Glutamatergic neuron (in vitro differentiated cells): Measurements from ENCODE around the gene FBXO3. TPM values are rescaled to one million over a fixed set of nuclear protein-coding genes. Genes with fewer than 3 reads are reported as not detected.
A peak's percentile ranks its signal among the peaks of the same experiment; 100 is the strongest.
"Not testable (repeated sequence)": the region's sequence is repeated elsewhere in the genome, so short reads cannot be mapped to it uniquely, and the experiment has no call there.

Experiments used
- DNase-seq: peaks from one replicate; pipeline ENCODE4 v3.0.0; 2022
- H3K27ac Mint-ChIP-seq: one replicate; pipeline ENCODE4 v1.8.0; 2020; ENCODE audit warnings: mild to moderate bottlenecking, mixed read lengths, inconsistent platforms; ENCODE audit not compliant: unreplicated experiment
- H3K27me3 Mint-ChIP-seq: one replicate; pipeline ENCODE4 v1.8.0; 2020; ENCODE audit warnings: mild to moderate bottlenecking, moderate library complexity, mixed read lengths, inconsistent platforms; ENCODE audit not compliant: unreplicated experiment
- H3K36me3 Mint-ChIP-seq: one replicate; pipeline ENCODE4 v1.8.0; 2020; ENCODE audit warnings: mild to moderate bottlenecking, mixed read lengths, inconsistent platforms; ENCODE audit not compliant: unreplicated experiment
- H3K4me1 Mint-ChIP-seq: one replicate; pipeline ENCODE4 v1.8.0; 2020; ENCODE audit warnings: mild to moderate bottlenecking, low read depth, mixed read lengths, inconsistent platforms; ENCODE audit not compliant: unreplicated experiment
- H3K4me3 Mint-ChIP-seq: one replicate; pipeline ENCODE4 v1.8.0; 2020; ENCODE audit warnings: mild to moderate bottlenecking, mixed read lengths, inconsistent platforms; ENCODE audit not compliant: unreplicated experiment
- H3K9me3 Mint-ChIP-seq: one replicate; pipeline ENCODE4 v1.8.0; 2020; ENCODE audit warnings: mild to moderate bottlenecking, moderate library complexity, mixed read lengths, inconsistent platforms; ENCODE audit not compliant: unreplicated experiment
- CTCF ChIP-seq: fragments of 200-600 bp; sonication (generic); IDR thresholded peaks from one replicate; pipeline ENCODE4 v1.5.0; 2021; ENCODE audit not compliant: partially characterized antibody, unreplicated experiment
- total RNA-seq: library from RNA; stranded (reverse); fragmentation: NEBNext Ultra II Directional; extraction: Animal tissue kit (Norgen Biotek cat#: 25700); gene quantifications from one replicate; pipeline ENCODE4 v1.2.1, GENCODE V29; 2021; ENCODE audit not compliant: unreplicated experiment

The FBXO3 gene
- total RNA-seq, 1 donor from 2014 or later: 30.5 TPM

GRCh38 chr11:33802194-33802950, 28.1 kb upstream of the FBXO3 start:
- H3K4me3 Mint-ChIP-seq: peak overlapping the region; percentile 83
- H3K27ac Mint-ChIP-seq: no peak overlapping the region
- no peak for TF ChIP-seq CTCF
- DNase-seq: peak; percentile 76
- no peaks in the 10 kb centered on the region for H3K36me3 Mint-ChIP-seq
- no peaks in the 10 kb centered on the region for H3K9me3 Mint-ChIP-seq
- H3K4me1 Mint-ChIP-seq: peaks cover 4% of the 10 kb centered on the region
- H3K27me3 Mint-ChIP-seq: peaks cover 9% of the 10 kb centered on the region

DNA sequence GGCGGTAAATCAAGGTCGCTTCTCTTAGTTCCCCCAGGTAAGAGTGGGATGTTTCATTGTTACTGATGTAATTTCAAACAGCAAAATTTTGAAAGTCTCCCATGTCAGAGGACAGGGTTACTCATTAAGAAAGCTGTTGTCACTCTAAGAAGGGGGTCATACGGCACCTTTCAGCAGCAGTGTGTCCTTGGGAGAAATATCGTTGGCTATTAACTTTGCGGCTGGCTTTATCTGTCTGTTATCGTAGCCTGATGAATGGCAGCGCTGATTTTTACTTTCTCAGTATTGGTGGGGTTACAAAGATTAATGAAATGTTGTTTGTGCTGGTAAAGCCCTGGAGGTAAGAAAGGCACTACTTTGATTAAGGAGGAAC, 27.5 kb upstream of the FBXO3 start:
- peaks cover 9% of the 10 kb centered on the region for H3K27me3 Mint-ChIP-seq
- no peak overlapping the region for H3K27ac Mint-ChIP-seq
- TF ChIP-seq CTCF: no peak
- peak overlapping the region; percentile 83 for H3K4me3 Mint-ChIP-seq
- DNase-seq: no peak
- H3K9me3 Mint-ChIP-seq: no peaks in the 10 kb centered on the region
- H3K36me3 Mint-ChIP-seq: no peaks in the 10 kb centered on the region
- H3K4me1 Mint-ChIP-seq: peaks cover 4% of the 10 kb centered on the region

- Mint-ChIP-seq H3K4me3 (no peak overlapping the region), H3K27me3 (peaks cover 9% of the 10 kb centered on the region), H3K4me1 (peaks cover 4% of the 10 kb centered on the region), H3K9me3 (no peaks in the 10 kb centered on the region), H3K36me3 (no peaks in the 10 kb centered on the region), H3K27ac (no peak overlapping the region)
- no peak for TF ChIP-seq CTCF
- DNase-seq: no peak
Measured at GRCh38 chr11:33797879-33798278, 23.6 kb upstream of the FBXO3 start.

GRCh38 chr11:33790040-33790439, 15.7 kb upstream of the FBXO3 start:
- Mint-ChIP-seq H3K27ac (no peak overlapping the region), H3K27me3 (no peaks in the 10 kb centered on the region), H3K4me3 (no peak overlapping the region), H3K9me3 (peaks cover 3% of the 10 kb centered on the region), H3K36me3 (no peaks in the 10 kb centered on the region), H3K4me1 (no peaks in the 10 kb centered on the region)
- no peak for DNase-seq
- TF ChIP-seq CTCF: no peak

DNA sequence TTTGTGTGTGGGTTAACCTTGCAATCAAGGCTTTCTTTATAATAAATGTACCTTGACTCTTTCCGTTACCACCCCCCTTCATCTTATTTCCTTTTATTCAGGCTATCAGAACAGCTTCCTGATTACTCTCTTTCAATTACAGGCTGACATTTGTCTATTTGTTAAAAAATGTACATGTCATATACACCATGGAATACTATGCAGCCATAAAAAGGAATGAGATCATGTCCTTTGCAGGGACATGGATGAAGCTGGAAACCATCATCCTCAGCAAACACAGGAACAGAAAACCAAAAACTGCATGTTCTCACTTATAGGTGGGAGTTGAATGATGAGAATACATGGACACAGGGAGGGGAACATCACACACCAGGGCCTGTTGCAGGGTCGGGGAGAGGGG, 13.8 kb upstream of the FBXO3 start:
- DNase-seq, H3K4me3 Mint-ChIP-seq, H3K9me3 Mint-ChIP-seq, H3K27ac Mint-ChIP-seq, H3K4me1 Mint-ChIP-seq, H3K27me3 Mint-ChIP-seq, H3K36me3 Mint-ChIP-seq: not testable (repeated sequence)
